H1 (cell line): ENCODE results near the gene CENPM. TPM values are rescaled to one million over a fixed set of nuclear protein-coding genes. Genes with fewer than 3 reads are reported as not detected.

Experiments used
- CTCF ChIA-PET: fragments of 300-600 bp; sonication (Branson Sonifier 250); formaldehyde crosslinking; loops from one replicate; lab custom pipeline; 2021; ENCODE audit not compliant: partially characterized antibody; lab: Charles Lee
- POLR2A ChIA-PET: fragments of 300-600 bp; sonication (Branson Sonifier 250); formaldehyde crosslinking; loops from one replicate; lab custom pipeline; 2021; ENCODE audit warnings: inconsistent platforms; ENCODE audit not compliant: partially characterized antibody; lab: Charles Lee
- DNase-seq, 2 experiments: peaks; one replicate each; pipeline versions ENCODE4 v3.0.0 to v3.0.0-alpha.2; 2010 to 2022; ENCODE audit warnings: low spot score in 2 of 2, low read depth in 1 of 2, mixed read lengths in 1 of 2
- FAIRE-seq: peaks from 2 replicates; lab custom pipeline; 2011; peaks lifted over from hg19 to GRCh38; lab: Jason Lieb, UNC
- H2AFZ ChIP-seq: 2 replicates; pipeline ENCODE4 v1.8.1; 2012; ENCODE audit warnings: low read length, inconsistent platforms
- H2AK5ac ChIP-seq: 2 replicates; pipeline ENCODE4 v1.6.1; 2013; ENCODE audit warnings: low read depth, low read length
- H2BK120ac ChIP-seq: replicated peaks from 2 replicates; pipeline ENCODE3; 2013; ENCODE audit warnings: low read depth, low read length, inconsistent platforms
- H2BK12ac ChIP-seq: 2 replicates; pipeline ENCODE4 v1.6.1; 2013; ENCODE audit warnings: low read depth, low read length
- H2BK15ac ChIP-seq: 2 replicates; pipeline ENCODE4 v1.6.1; 2013; ENCODE audit warnings: low read length
- H2BK20ac ChIP-seq: 2 replicates; pipeline ENCODE4 v1.6.1; 2013; ENCODE audit warnings: low read length
- H2BK5ac ChIP-seq: 2 replicates; pipeline ENCODE4 v1.6.1; 2013; ENCODE audit warnings: low read depth, low read length
- H3K14ac ChIP-seq: 2 replicates; pipeline ENCODE4 v1.6.1; 2013; ENCODE audit warnings: inconsistent platforms; ENCODE audit not compliant: insufficient read length
- H3K18ac ChIP-seq: 2 replicates; pipeline ENCODE4 v1.6.1; 2013; ENCODE audit warnings: low read length; ENCODE audit errors: extremely low read depth
- H3K23ac ChIP-seq: 2 replicates; pipeline ENCODE4 v1.6.1; 2013; ENCODE audit warnings: inconsistent platforms; ENCODE audit not compliant: insufficient read length
- H3K23me2 ChIP-seq: 2 replicates; pipeline ENCODE4 v1.6.1; 2013; ENCODE audit warnings: low read depth, low read length
- H3K27ac ChIP-seq: 2 replicates; pipeline ENCODE4 v1.6.1; 2011; ENCODE audit warnings: low read depth, low read length, inconsistent platforms
- H3K27me3 ChIP-seq, 4 experiments: replicated peaks in 1 of 4; 1 replicate in 1 of 4; 2 replicates in 3 of 4; pipeline versions ENCODE4 v1.6.1 to v1.8.1; 2011 to 2013; ENCODE audit warnings: low read length in 3 of 4, mild to moderate bottlenecking in 3 of 4, inconsistent platforms in 2 of 4, mixed read lengths in 2 of 4, moderate library complexity in 1 of 4; ENCODE audit not compliant: control insufficient read depth in 3 of 4, insufficient read depth in 3 of 4; ENCODE audit errors: extremely low read depth in 1 of 4
- H3K36me3 ChIP-seq, 4 experiments: 2 replicates each; pipeline versions ENCODE4 v1.6.1 to v1.8.1; 2011 to 2013; ENCODE audit warnings: mild to moderate bottlenecking in 4 of 4, low read length in 3 of 4, moderate library complexity in 2 of 4, control low read depth in 1 of 4, inconsistent platforms in 1 of 4; ENCODE audit not compliant: insufficient read depth in 4 of 4, control insufficient read depth in 2 of 4
- H3K4ac ChIP-seq: replicated peaks from 2 replicates; pipeline ENCODE3; 2013; ENCODE audit warnings: low read length, low read depth, mixed read lengths, inconsistent platforms; ENCODE audit not compliant: insufficient read length
- H3K4me1 ChIP-seq, 4 experiments: replicated peaks in 1 of 4; 1 replicate in 1 of 4; 2 replicates in 3 of 4; pipeline versions ENCODE4 v1.6.1 to v1.8.1; 2011 to 2013; ENCODE audit warnings: low read length in 3 of 4, inconsistent platforms in 2 of 4, mixed read lengths in 1 of 4; ENCODE audit not compliant: insufficient read depth in 4 of 4, control insufficient read depth in 3 of 4
- H3K4me2 ChIP-seq, 2 experiments: 2 replicates each; pipeline versions ENCODE4 v1.6.1 to v1.8.1; 2011 to 2013; ENCODE audit warnings: low read depth in 2 of 2, low read length in 2 of 2, control low read depth in 1 of 2, inconsistent platforms in 1 of 2, mild to moderate bottlenecking in 1 of 2; ENCODE audit not compliant: insufficient read depth in 1 of 2
- H3K4me3 ChIP-seq, 4 experiments: fragments of 200-600, 300-600 bp in 1 of 4; sonication (generic), shearing (Covaris generic), sonication (Bioruptor Twin) in 1 of 4; 2 replicates each; pipeline versions ENCODE4 v1.5.1 to v1.8.1; 2011 to 2016; ENCODE audit warnings: low read length in 4 of 4, low read depth in 3 of 4, control low read depth in 2 of 4, inconsistent platforms in 2 of 4, mild to moderate bottlenecking in 2 of 4, mixed read lengths in 1 of 4, moderate library complexity in 1 of 4; ENCODE audit not compliant: insufficient read depth in 2 of 4; ENCODE audit errors: extremely low read depth in 1 of 4
- H3K56ac ChIP-seq: replicated peaks from 2 replicates; pipeline ENCODE3; 2013; ENCODE audit warnings: low read depth, mild to moderate bottlenecking, mixed read lengths, low read length, inconsistent platforms; ENCODE audit not compliant: insufficient read length
- H3K79me1 ChIP-seq: 2 replicates; pipeline ENCODE4 v1.6.1; 2013; ENCODE audit warnings: low read depth, low read length, control low read depth
- H3K79me2 ChIP-seq, 2 experiments: 2 replicates each; pipeline versions ENCODE4 v1.6.1 to v1.8.1; 2012 to 2013; ENCODE audit warnings: low read length in 2 of 2, mild to moderate bottlenecking in 2 of 2, inconsistent platforms in 1 of 2; ENCODE audit not compliant: insufficient read depth in 2 of 2, control insufficient read depth in 1 of 2
- H3K9ac ChIP-seq, 4 experiments: replicated peaks in 1 of 4; 1 replicate in 1 of 4; 2 replicates in 3 of 4; pipeline versions ENCODE4 v1.6.1 to v1.8.1; 2011 to 2013; ENCODE audit warnings: low read depth in 3 of 4, low read length in 3 of 4, control low read depth in 2 of 4, mild to moderate bottlenecking in 2 of 4, moderate library complexity in 2 of 4, inconsistent platforms in 1 of 4; ENCODE audit errors: extremely low read depth in 1 of 4
- H3K9me3 ChIP-seq, 2 experiments: 2 replicates each; pipeline versions ENCODE4 v1.6.1 to v1.8.1; 2012 to 2013; ENCODE audit warnings: mild to moderate bottlenecking in 2 of 2, moderate library complexity in 2 of 2, control low read depth in 1 of 2, inconsistent platforms in 1 of 2, low read depth in 1 of 2, low read length in 1 of 2, mixed read lengths in 1 of 2; ENCODE audit not compliant: insufficient read depth in 2 of 2
- H4K20me1 ChIP-seq, 2 experiments: replicated peaks in 1 of 2; 2 replicates each; pipeline versions ENCODE3 to v1.8.1; 2011 to 2013; ENCODE audit warnings: inconsistent platforms in 2 of 2, low read length in 2 of 2, mild to moderate bottlenecking in 1 of 2; ENCODE audit not compliant: insufficient read depth in 2 of 2, control insufficient read depth in 1 of 2
- H4K5ac ChIP-seq: 2 replicates; pipeline ENCODE4 v1.6.1; 2013; ENCODE audit warnings: low read length, low read depth, mixed read lengths, inconsistent platforms; ENCODE audit not compliant: insufficient read length
- H4K8ac ChIP-seq: 2 replicates; pipeline ENCODE4 v1.8.0; 2013; ENCODE audit warnings: mild to moderate bottlenecking, moderate library complexity, low read length, inconsistent platforms; ENCODE audit not compliant: insufficient read depth; ENCODE audit errors: extremely low read depth
- H4K91ac ChIP-seq: replicated peaks from 2 replicates; pipeline ENCODE3; 2013; ENCODE audit warnings: low read length, mixed read lengths, inconsistent platforms; ENCODE audit not compliant: insufficient read length
- HDAC6 ChIP-seq: IDR thresholded peaks from one replicate; pipeline ENCODE4 v1.7.1; 2012; ENCODE audit warnings: low read depth, mild to moderate bottlenecking, inconsistent platforms, low read length, moderate library complexity
- WGBS, 2 experiments: shearing (Covaris generic) in 1 of 2; methylation state at CpG; one replicate each; pipeline versions ENCODE4 v1.1.6 to v1.1.7; 2013 to 2015; ENCODE audit warnings: low lambda C conversion rate in 2 of 2, mixed read lengths in 2 of 2, inconsistent platforms in 1 of 2, low coverage in 1 of 2, missing lambda C conversion rate in 1 of 2; ENCODE audit not compliant: insufficient replicate concordance in 2 of 2, insufficient coverage in 1 of 2, insufficient read length in 1 of 2; ENCODE audit errors: extremely low coverage in 1 of 2, missing lambda C conversion rate in 1 of 2; 5-methylcytosine and 5-hydroxymethylcytosine counted together
- polyA plus RNA-seq, 7 experiments: library from polyadenylated mRNA; depleted of rRNA in 3 of 7; stranded (reverse) in 5 of 7; unstranded in 2 of 7; fragments of >200 nt in 5 of 7; fragments of 200-250 nt in 2 of 7; gene quantifications; 1 replicate in 5 of 7; 2 replicates in 1 of 7; 4 replicates in 1 of 7; pipeline versions ENCODE4 v1.2.1 to v1.2.3, GENCODE V29; 2011 to 2013; ENCODE audit warnings: missing spikeins in 2 of 7, mixed read lengths in 2 of 7
- total RNA-seq: library from RNA; stranded (reverse); fragmentation: NEBNext Ultra II Directional; extraction: Animal tissue kit (Norgen Biotek cat#: 25700); gene quantifications from 2 replicates; pipeline ENCODE4 v1.2.1, GENCODE V29; 2021

Gene CENPM
- total and polyA plus RNA-seq, 2 of the 8 experiments (the other 6 are each of a cell fraction or from before 2014, with no cell fraction given) = 32.0 to 80.4 TPM

DNA sequence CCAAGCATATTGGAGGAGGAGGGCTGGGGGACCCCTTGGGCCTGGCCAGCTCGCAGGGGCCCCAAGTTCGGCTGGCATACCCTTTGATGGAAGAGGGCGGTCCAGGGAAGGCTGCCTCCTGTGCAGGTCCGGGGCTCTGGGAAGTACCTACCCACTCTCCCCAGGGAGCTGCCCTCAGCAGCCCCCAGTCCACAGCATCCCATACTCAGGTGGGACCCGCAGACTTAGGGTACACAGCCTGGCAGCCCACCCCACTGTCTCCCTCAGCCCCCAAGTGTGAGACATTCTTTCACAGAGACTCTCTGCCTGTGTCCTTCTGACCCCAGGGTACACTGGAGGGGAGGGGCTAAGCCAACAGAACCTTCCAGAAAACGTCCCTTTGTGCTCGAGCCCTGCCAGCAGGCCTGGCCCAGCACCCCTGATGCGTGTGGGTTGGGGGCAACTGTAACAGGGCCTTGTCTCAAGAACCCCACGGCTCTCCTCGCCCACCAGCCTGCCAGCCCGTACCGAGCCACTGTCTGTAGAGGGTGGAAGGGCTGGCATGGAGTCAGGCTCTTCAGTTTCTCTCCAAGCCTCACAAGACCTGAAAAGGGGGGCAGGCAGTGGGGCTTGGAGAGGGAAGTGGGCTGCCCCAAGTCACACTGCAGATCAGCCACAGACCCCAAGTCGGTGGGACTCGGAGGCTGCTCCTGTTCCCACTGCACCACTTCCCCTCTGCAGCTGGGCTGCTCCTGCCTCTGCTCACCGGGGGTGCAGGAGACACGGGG lies 13.4 kb downstream of the CENPM start:
- Histone ChIP-seq H3K4me1 (peaks cover 0 to 7% (median 3%) of the 10 kb centered on the region in 4 experiments; a peak in 3 of 7 replicates), H3K14ac (no peak overlapping the region), H3K23ac (no peak overlapping the region), H3K23me2 (no peaks in the 10 kb centered on the region), H3K56ac (no peak overlapping the region), H3K27me3 (peaks cover 0 to 3% (median 1%) of the 10 kb centered on the region in 4 experiments; a peak in 3 of 7 replicates), H3K27ac (no peak overlapping the region), H3K4ac (no peak overlapping the region), H2BK15ac (no peak overlapping the region), H3K4me2 (no peak overlapping the region), H4K20me1 (peaks cover 10 to 13% of the 10 kb centered on the region in 2 experiments), H2BK12ac (no peak overlapping the region), H3K9ac (no peak overlapping the region), H2AFZ (no peak overlapping the region), H3K4me3 (no peak overlapping the region), H3K18ac (no peak overlapping the region), H4K5ac (no peak overlapping the region), H2BK20ac (no peak overlapping the region), H2AK5ac (no peak overlapping the region), H3K9me3 (no peaks in the 10 kb centered on the region), H4K91ac (no peak overlapping the region), H4K8ac (no peak overlapping the region), H3K36me3 (peaks cover 2 to 9% (median 2%) of the 10 kb centered on the region in 4 experiments; a peak in 6 of 8 replicates), H2BK5ac (no peak overlapping the region), H3K79me1 (no peaks in the 10 kb centered on the region), H2BK120ac (no peak overlapping the region), H3K79me2 (no peaks in the 10 kb centered on the region)
- WGBS, 2 experiments = 87% methylated on average over 14 of the region's 16 CpGs; no CpG with 5 or more reads in 1 of the 2 experiments
- TF ChIP-seq HDAC6 = no peak
- DNase-seq (no peak), FAIRE-seq (no peak)
- ChIA-PET POLR2A (interaction anchor here (0.6 to 3.6 kb wide), 8 partner anchors 8 to 169 kb away, joined by 3 to 15 read pairs (median 4); partner anchors contain the start of genes CENPM and SHISA8), CTCF (interaction anchor here (1.2 to 1.6 kb wide), 3 partner anchors 8 to 236 kb away, joined by 3 to 8 read pairs (median 4); no protein-coding TSS in a partner anchor)
